NT2/D1 (cell line): ENCODE results near the gene CCNK.

Experiments
- YY1 ChIP-seq: IDR thresholded peaks from 2 replicates; pipeline ENCODE4 v1.6.1; 2011; ENCODE audit not compliant: insufficient read length, insufficient read depth
- ZNF274 ChIP-seq: IDR thresholded peaks from 2 replicates; pipeline ENCODE4 v1.6.1; 2011; ENCODE audit warnings: mild to moderate bottlenecking, low read depth, low read length

- TF ChIP-seq ZNF274 (no peak), YY1 (no peak)
Measured at GRCh38 chr14:99543985-99544384, 62.8 kb downstream of the CCNK start.
